Trophoblast cell (in vitro differentiated cells and primary cell): ENCODE measurements around the gene ASIC4.

Experiments
- DNase-seq, 2 donors: peaks; one replicate each; pipeline ENCODE4 v3.0.0-alpha.2; 2016
- H2AFZ ChIP-seq: 2 replicates; pipeline ENCODE4 v1.6.1; 2013; ENCODE audit warnings: low read length, moderate library complexity, mild to moderate bottlenecking; ENCODE audit not compliant: insufficient read depth, poor library complexity
- H2AK5ac ChIP-seq: 2 replicates; pipeline ENCODE4 v1.6.1; 2013; ENCODE audit warnings: mild to moderate bottlenecking, low read length
- H2BK120ac ChIP-seq: 2 replicates; pipeline ENCODE4 v1.6.1; 2013; ENCODE audit warnings: low read length, mild to moderate bottlenecking, moderate library complexity; ENCODE audit not compliant: insufficient read depth, poor library complexity
- H2BK12ac ChIP-seq: 2 replicates; pipeline ENCODE4 v1.6.1; 2013; ENCODE audit warnings: mild to moderate bottlenecking, low read length, moderate library complexity
- H2BK5ac ChIP-seq: 2 replicates; pipeline ENCODE4 v1.6.1; 2013; ENCODE audit warnings: low read length, low read depth, moderate library complexity, mild to moderate bottlenecking; ENCODE audit not compliant: poor library complexity
- H3K14ac ChIP-seq: 2 replicates; pipeline ENCODE4 v1.6.1; 2013; ENCODE audit warnings: mild to moderate bottlenecking, low read length
- H3K18ac ChIP-seq: 2 replicates; pipeline ENCODE4 v1.6.1; 2013; ENCODE audit warnings: mild to moderate bottlenecking, low read length
- H3K23ac ChIP-seq: 2 replicates; pipeline ENCODE4 v1.6.1; 2013; ENCODE audit warnings: low read length
- H3K27ac ChIP-seq: 2 replicates; pipeline ENCODE4 v1.5.1; 2013; ENCODE audit warnings: low read depth, mild to moderate bottlenecking, inconsistent platforms, low read length, moderate library complexity
- H3K27me3 ChIP-seq: 2 replicates; pipeline ENCODE4 v1.6.1; 2013; ENCODE audit warnings: inconsistent platforms, mild to moderate bottlenecking, low read length, moderate library complexity; ENCODE audit not compliant: insufficient read depth
- H3K36me3 ChIP-seq, 2 experiments: 1 replicate in 1 of 2; 2 replicates in 1 of 2; pipeline ENCODE4 v1.6.1; 2013; ENCODE audit warnings: low read length in 2 of 2, mild to moderate bottlenecking in 2 of 2, moderate library complexity in 1 of 2; ENCODE audit not compliant: insufficient read depth in 2 of 2, control insufficient read depth in 1 of 2
- H3K4ac ChIP-seq: 2 replicates; pipeline ENCODE4 v1.6.1; 2013; ENCODE audit warnings: low read depth, mild to moderate bottlenecking, low read length, moderate library complexity
- H3K4me1 ChIP-seq, 2 experiments: 1 replicate in 1 of 2; 2 replicates in 1 of 2; pipeline ENCODE4 v1.6.1; 2013; ENCODE audit warnings: low read length in 2 of 2, mild to moderate bottlenecking in 2 of 2, moderate library complexity in 1 of 2; ENCODE audit not compliant: insufficient read depth in 2 of 2, control insufficient read depth in 1 of 2
- H3K4me2 ChIP-seq: 2 replicates; pipeline ENCODE4 v1.6.1; 2013; ENCODE audit warnings: inconsistent platforms, mild to moderate bottlenecking, low read length, moderate library complexity
- H3K4me3 ChIP-seq: 2 replicates; pipeline ENCODE4 v1.5.1; 2013; ENCODE audit warnings: mild to moderate bottlenecking, low read depth, low read length, inconsistent platforms
- H3K79me1 ChIP-seq: one replicate; pipeline ENCODE4 v1.6.1; 2013; ENCODE audit warnings: low read length
- H3K79me2 ChIP-seq: 2 replicates; pipeline ENCODE4 v1.6.1; 2013; ENCODE audit warnings: low read length, mild to moderate bottlenecking; ENCODE audit not compliant: control insufficient read depth, insufficient read depth, poor library complexity
- H3K9ac ChIP-seq: 2 replicates; pipeline ENCODE4 v1.6.1; 2013; ENCODE audit warnings: mild to moderate bottlenecking, low read length
- H3K9me3 ChIP-seq: 2 replicates; pipeline ENCODE4 v1.6.1; 2013; ENCODE audit warnings: low read depth, mild to moderate bottlenecking, control low read depth, inconsistent platforms, low read length; ENCODE audit not compliant: insufficient read depth
- H4K12ac ChIP-seq: 2 replicates; pipeline ENCODE4 v1.6.1; 2013; ENCODE audit warnings: low read depth, mild to moderate bottlenecking, low read length, moderate library complexity
- H4K8ac ChIP-seq: 2 replicates; pipeline ENCODE4 v1.6.1; 2013; ENCODE audit warnings: low read depth, mild to moderate bottlenecking, low read length, moderate library complexity
- H4K91ac ChIP-seq: one replicate; pipeline ENCODE4 v1.6.1; 2013; ENCODE audit warnings: low read depth, mild to moderate bottlenecking, low read length, moderate library complexity
- WGBS: extraction: QIAGEN DNeasy Blood & Tissue Kit; methylation state at CpG from one replicate; pipeline ENCODE4 v1.1.7; 2013; ENCODE audit warnings: missing lambda C conversion rate; ENCODE audit not compliant: insufficient read length, insufficient coverage; ENCODE audit errors: extremely low coverage; 5-methylcytosine and 5-hydroxymethylcytosine counted together

ASIC4 gene

GRCh38 chr2:219488844-219489194, 25.5 kb upstream of the ASIC4 start:
- Histone ChIP-seq H2BK120ac (no peak overlapping the region), H3K79me2 (no peaks in the 10 kb centered on the region), H4K8ac (no peak overlapping the region)

DNA sequence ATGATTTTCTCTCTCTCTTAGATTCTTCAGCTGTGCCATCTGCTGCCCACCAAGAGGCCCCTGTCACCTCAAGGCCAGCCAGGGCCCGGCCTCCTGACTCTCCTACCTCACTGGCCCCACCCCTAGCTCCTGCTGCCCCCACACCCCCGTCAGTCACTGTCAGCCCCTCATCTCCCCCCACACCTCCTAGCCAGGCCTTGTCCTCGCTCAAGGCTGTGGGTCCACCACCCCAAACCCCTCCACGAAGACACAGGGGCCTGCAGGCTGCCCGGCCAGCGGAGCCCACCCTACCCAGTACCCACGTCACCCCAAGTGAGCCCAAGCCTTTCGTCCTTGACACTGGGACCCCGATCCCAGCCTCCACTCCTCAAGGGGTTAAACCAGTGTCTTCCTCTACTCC, 25.0 kb upstream of the ASIC4 start:
- H3K36me3 ChIP-seq = no peaks in the 10 kb centered on the region

More at GRCh38 chr2:219488844-219489194, 25.5 kb upstream of the ASIC4 start:
- H4K91ac ChIP-seq = no peak overlapping the region
- no peak overlapping the region for H3K18ac ChIP-seq
- H3K9me3 ChIP-seq = no peaks in the 10 kb centered on the region
- no peaks in the 10 kb centered on the region for H3K36me3 ChIP-seq
- H4K12ac ChIP-seq = no peak overlapping the region
- H3K27me3 ChIP-seq = peaks cover 22% of the 10 kb centered on the region
- no CpG with 5 or more reads among the region's 14 CpGs for WGBS
- peaks cover 4 to 7% of the 10 kb centered on the region in 2 experiments for H3K4me1 ChIP-seq
- H2AFZ ChIP-seq = no peak overlapping the region
- H2BK12ac ChIP-seq = no peak overlapping the region
- H3K79me1 ChIP-seq = no peaks in the 10 kb centered on the region
- no peak overlapping the region for H3K4me3 ChIP-seq
- H3K14ac ChIP-seq = no peak overlapping the region
- H3K23ac ChIP-seq = no peak overlapping the region
- no peak overlapping the region for H3K27ac ChIP-seq
- no peak overlapping the region for H3K4ac ChIP-seq
- H3K9ac ChIP-seq = no peak overlapping the region
- DNase-seq = no peak
- H2BK5ac ChIP-seq = no peak overlapping the region
- no peak overlapping the region for H3K4me2 ChIP-seq
- H2AK5ac ChIP-seq = no peak overlapping the region

GRCh38 chr2:219490186-219490585, 24.1 kb upstream of the ASIC4 start:
- Histone ChIP-seq H4K8ac (no peak overlapping the region), H3K27me3 (peaks cover 8% of the 10 kb centered on the region), H3K79me2 (no peaks in the 10 kb centered on the region), H2BK120ac (no peak overlapping the region), H3K9me3 (no peaks in the 10 kb centered on the region), H3K36me3 (no peaks in the 10 kb centered on the region), H3K4me1 (peaks cover 0 to 3% of the 10 kb centered on the region in 2 experiments), H3K27ac (no peak overlapping the region), H2AFZ (no peak overlapping the region), H4K91ac (no peak overlapping the region), H2BK5ac (no peak overlapping the region), H2BK12ac (no peak overlapping the region), H2AK5ac (no peak overlapping the region), H3K18ac (no peak overlapping the region), H3K4me3 (no peak overlapping the region), H4K12ac (no peak overlapping the region), H3K23ac (no peak overlapping the region), H3K9ac (no peak overlapping the region), H3K4me2 (no peak overlapping the region), H3K4ac (no peak overlapping the region), H3K79me1 (no peaks in the 10 kb centered on the region), H3K14ac (no peak overlapping the region)
- no CpG with 5 or more reads among the region's 23 CpGs for WGBS
- no peak for DNase-seq

More for the DNA sequence above, 25.0 kb upstream of the ASIC4 start:
- no peak overlapping the region for H2AK5ac ChIP-seq
- no peaks in the 10 kb centered on the region for H3K79me1 ChIP-seq
- peaks cover 17% of the 10 kb centered on the region for H3K27me3 ChIP-seq
- H4K12ac ChIP-seq = no peak overlapping the region
- no peak overlapping the region for H3K18ac ChIP-seq
- H2AFZ ChIP-seq = no peak overlapping the region
- no peaks in the 10 kb centered on the region for H3K79me2 ChIP-seq
- DNase-seq = no peak
- no peak overlapping the region for H3K14ac ChIP-seq
- H3K27ac ChIP-seq = no peak overlapping the region
- no peak overlapping the region for H3K4ac ChIP-seq
- no peak overlapping the region for H2BK120ac ChIP-seq
- no peak overlapping the region for H4K8ac ChIP-seq
- H3K4me2 ChIP-seq = no peak overlapping the region
- H4K91ac ChIP-seq = no peak overlapping the region
- no peak overlapping the region for H3K23ac ChIP-seq
- H3K9ac ChIP-seq = no peak overlapping the region
- no peak overlapping the region for H2BK12ac ChIP-seq
- H3K9me3 ChIP-seq = no peaks in the 10 kb centered on the region
- no peak overlapping the region for H3K4me3 ChIP-seq
- peaks cover 4 to 7% of the 10 kb centered on the region in 2 experiments for H3K4me1 ChIP-seq
- WGBS = no CpG with 5 or more reads among the region's 9 CpGs
- no peak overlapping the region for H2BK5ac ChIP-seq

- H3K27me3 ChIP-seq = peaks cover 4% of the 10 kb centered on the region
- no peaks in the 10 kb centered on the region for H3K36me3 ChIP-seq
- H3K4me3 ChIP-seq = no peak overlapping the region
- H2AFZ ChIP-seq = no peak overlapping the region
- no peak overlapping the region for H2AK5ac ChIP-seq
- no CpG with 5 or more reads among the region's 10 CpGs for WGBS
- peaks cover 0 to 3% of the 10 kb centered on the region in 2 experiments for H3K4me1 ChIP-seq
- no peaks in the 10 kb centered on the region for H3K79me1 ChIP-seq
- no peak overlapping the region for H3K18ac ChIP-seq
- H2BK120ac ChIP-seq = no peak overlapping the region
- no peak overlapping the region for H4K12ac ChIP-seq
- H2BK12ac ChIP-seq = no peak overlapping the region
- no peak overlapping the region for H3K23ac ChIP-seq
- H3K4me2 ChIP-seq = no peak overlapping the region
- no peak overlapping the region for H3K9ac ChIP-seq
- no peak overlapping the region for H2BK5ac ChIP-seq
- no peak overlapping the region for H3K27ac ChIP-seq
- H3K9me3 ChIP-seq = no peaks in the 10 kb centered on the region
- H3K14ac ChIP-seq = no peak overlapping the region
- no peak for DNase-seq
- no peak overlapping the region for H4K8ac ChIP-seq
- no peak overlapping the region for H4K91ac ChIP-seq
- no peak overlapping the region for H3K4ac ChIP-seq
- H3K79me2 ChIP-seq = no peaks in the 10 kb centered on the region
Observed at GRCh38 chr2:219490600-219491130, 23.6 kb upstream of the ASIC4 start.
